Fibroblast of skin of right quadriceps (primary cell): ENCODE measurements around the gene EIF4E.
"Not testable (repeated sequence)": the region's sequence is repeated elsewhere in the genome, so short reads cannot be mapped to it uniquely, and the experiment has no call there.

ENCODE experiments used
- DNase-seq: peaks from one replicate; pipeline ENCODE4 v3.0.0-alpha.2; 2013

The EIF4E gene

DNA sequence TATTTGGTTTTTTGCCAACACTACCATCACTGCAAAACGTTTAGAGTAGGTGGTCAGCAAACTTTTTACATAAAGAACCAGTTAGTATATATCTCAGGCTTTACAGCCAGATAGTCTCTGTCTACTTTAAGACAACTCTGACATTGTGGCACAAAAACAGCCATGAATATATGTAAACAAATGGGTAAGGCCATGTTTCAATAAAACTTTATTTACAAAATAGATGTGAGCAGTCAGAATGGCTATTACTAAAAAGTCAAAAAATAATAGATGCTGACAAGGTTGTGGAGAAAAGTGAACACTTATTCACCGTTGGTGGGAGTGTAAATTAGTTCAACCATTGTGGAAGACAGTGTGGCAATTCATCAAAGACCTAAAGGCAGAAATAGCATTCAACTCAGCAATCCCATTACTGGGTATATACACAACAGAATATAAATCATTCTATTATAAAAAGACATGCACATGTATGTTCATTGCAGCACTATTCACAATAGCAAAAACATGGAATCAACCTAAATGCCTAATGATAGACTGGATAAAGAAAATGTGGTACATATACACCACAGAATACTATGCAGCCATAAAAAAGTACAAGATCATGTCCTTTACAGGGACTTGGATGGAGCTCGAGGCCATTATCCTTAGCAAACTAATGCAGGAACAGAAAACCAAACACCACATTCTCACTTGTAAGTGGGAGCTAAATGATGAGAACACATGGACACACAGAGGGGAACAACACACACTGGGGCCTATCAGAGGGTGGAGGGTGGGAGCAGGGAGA is 56.6 kb downstream of the EIF4E start:
- DNase-seq: not testable (repeated sequence)

GRCh38 chr4:98867648-98868047 is 61.3 kb downstream of the EIF4E start:
- no peak for DNase-seq

- DNase-seq: no peak
These were observed 63.9 kb downstream of the EIF4E start for GRCh38 chr4:98865059-98865458.

- no peak for DNase-seq
These were observed 64.4 kb downstream of the EIF4E start for GRCh38 chr4:98864560-98864959.

DNA sequence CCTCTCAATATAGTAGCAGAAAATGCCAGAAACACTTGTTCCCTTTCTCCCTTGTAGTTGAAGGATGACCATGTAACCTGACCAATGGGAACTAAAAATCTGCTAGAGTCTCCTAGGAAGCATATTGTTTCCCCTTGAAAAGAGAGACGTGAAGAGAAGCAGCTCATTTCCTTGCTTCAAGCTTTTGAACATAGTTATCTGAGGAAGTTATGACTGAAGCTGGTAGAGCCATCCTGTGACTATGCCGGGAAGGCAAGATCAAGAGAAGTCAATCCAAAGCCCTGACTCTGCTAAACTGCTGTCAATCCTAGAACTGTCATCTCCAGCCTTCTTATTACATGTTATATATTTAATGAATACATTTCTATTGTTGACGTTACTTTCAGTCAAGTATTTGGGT is 66.6 kb downstream of the EIF4E start:
- DNase-seq: no peak

DNA sequence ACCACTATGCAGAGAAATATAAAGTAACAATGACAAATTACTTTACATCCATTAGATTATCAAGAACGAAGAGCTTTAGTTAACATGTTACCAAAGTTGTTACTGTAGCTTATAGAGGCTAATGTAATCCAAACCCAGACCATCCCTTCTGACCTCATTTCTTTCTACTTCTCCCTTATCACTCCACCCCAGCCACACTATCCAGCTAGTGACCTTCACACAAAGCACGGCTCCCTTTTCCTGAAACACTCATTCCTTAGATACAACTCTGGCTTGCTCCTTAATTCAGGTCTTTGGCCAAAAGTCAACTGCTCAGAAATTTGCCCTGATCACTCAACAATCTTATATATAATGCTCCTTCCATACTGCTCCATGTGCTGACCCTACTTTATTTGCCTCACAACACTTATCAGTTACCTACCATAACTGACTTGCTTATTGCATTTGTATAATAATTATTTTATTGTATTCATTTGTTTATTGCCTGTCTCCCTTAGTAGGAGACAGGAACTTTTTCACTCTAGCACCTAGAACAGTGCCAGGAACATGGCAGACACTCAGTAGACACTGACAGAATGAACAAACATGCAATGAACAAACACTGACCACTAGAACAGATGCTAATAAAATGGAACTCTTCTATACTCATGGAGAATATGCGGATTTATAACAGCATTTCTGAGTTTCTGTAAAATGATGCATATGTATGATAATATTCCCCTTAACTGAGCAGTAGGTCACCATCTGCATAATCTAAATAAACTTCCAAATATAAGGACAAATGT is 67.6 kb downstream of the EIF4E start:
- DNase-seq: no peak

- DNase-seq: peak; percentile 47
These were observed 77.1 kb downstream of the EIF4E start for GRCh38 chr4:98851806-98852205.

GRCh38 chr4:98850937-98851336 is 78.0 kb downstream of the EIF4E start:
- DNase-seq: no peak

GRCh38 chr4:98848448-98848847 is 80.5 kb downstream of the EIF4E start:
- no peak for DNase-seq

- no peak for DNase-seq
These were observed 83.0 kb downstream of the EIF4E start for GRCh38 chr4:98845960-98846359.

- not testable (repeated sequence) for DNase-seq
These were observed 86.0 kb downstream of the EIF4E start for GRCh38 chr4:98842917-98843316.

DNA sequence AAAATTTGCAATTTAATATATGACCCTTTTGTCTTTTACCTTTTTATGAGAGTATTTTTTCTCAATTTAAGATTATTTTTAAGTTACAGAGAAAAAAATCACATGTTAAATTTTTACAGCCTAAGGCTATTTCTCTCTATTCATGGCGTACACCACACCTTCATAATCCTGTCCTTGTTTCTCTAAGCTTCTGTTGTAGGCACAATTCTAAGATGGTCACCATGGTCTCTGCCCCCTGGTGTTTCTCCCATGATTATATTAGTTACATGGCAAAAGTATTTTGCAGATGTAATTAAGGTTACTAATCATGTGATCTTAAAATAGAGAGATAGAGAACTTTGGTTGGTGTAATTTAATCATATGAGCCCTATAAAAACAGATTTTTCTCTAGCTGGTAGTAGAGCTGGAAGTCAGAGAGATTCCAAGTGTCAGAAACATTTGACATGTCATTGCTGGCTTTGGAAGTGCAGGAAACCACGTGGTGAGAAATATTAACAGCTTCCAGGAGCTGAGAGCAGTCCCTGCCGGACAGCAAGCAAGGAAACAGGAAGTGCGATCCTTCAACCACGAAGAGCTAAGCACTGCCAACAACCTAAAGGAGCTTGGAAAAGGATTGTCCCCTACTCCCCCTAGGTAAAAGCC is 89.8 kb downstream of the EIF4E start:
- DNase-seq: peak; percentile 4

DNA sequence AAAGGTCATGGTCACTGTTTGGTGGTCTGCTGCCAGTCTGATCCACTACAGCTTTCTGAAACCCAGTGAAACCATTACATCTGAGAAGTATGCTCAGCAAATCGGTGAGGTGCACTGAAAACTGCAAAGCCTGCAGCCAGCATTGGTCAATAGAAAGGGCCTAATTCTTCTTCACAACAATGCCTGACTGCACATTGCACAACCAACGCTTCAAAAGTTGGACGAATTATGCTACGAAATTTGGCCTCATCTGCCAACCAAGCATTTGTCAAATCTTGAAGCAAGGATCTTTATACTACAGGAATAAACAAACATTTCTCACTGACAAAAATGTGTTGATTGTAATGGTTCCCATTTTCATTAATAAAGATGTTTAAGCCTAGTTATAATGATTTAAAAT is 90.4 kb downstream of the EIF4E start:
- DNase-seq: no peak

DNA sequence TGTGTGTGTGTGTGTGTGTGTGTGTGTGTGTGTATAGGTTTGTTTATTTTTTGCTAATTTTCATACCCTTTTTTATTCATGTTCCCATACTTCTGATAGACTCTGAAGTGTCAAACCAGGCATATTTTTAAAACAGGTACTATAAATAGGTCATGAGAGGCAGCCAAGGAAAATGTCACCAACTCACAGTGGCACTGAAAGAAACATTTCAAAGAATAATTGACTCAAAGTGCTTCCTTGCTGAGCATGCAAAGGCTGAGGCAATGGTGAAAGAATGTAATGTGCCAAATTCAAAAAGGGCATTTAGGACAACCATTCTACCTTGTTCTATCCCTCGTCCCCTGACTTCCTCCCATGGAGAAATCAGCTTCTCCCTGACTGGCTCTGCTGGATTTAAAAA is 95.5 kb downstream of the EIF4E start:
- no peak for DNase-seq

DNA sequence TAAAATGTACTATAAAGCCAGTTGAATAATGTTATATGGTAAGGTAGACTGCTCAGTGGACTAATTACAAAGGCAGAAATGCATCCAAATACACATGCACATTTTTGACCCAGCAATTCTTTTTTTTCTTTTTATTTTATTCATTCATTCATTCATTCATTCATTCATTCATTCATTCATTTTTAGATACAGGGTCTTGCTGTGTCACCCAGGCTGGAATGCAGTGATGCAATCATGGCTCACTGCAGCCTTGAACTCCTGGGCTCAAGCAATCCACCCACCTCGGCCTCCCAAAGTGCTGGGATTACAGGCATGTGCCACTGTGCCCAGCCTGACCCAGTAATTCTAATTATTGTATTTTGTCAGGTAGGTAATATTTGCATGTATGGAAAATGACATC is 97.9 kb downstream of the EIF4E start:
- not testable (repeated sequence) for DNase-seq
